ENCODE results near the gene NOS1AP.

NOS1AP gene

GRCh38 chr1:162372159-162373071 is 302.9 kb downstream of the NOS1AP start:
- peak; percentile 91 for DNase-seq

GRCh38 chr1:162373072-162373427 is 303.6 kb downstream of the NOS1AP start:
- no peak for DNase-seq

GRCh38 chr1:162373541-162374260 is 304.2 kb downstream of the NOS1AP start:
- no peak for DNase-seq

- DNase-seq: no peak
Observed at GRCh38 chr1:162374406-162374805, 304.9 kb downstream of the NOS1AP start.

- DNase-seq: no peak
Observed at GRCh38 chr1:162375463-162375862, 306.0 kb downstream of the NOS1AP start.

- no peak for DNase-seq
Observed at GRCh38 chr1:162376691-162377090, 307.2 kb downstream of the NOS1AP start, which contains the start of gene SPATA46. Gene SPATA46, minus strand, starts transcription at chr1:162376854. Its CDS starts 64 bp downstream, at chr1:162376790.

- DNase-seq: no peak
Observed at GRCh38 chr1:162380061-162380846, 310.8 kb downstream of the NOS1AP start.

GRCh38 chr1:162381383-162381782 is 311.9 kb downstream of the NOS1AP start, which contains the start of gene C1orf226:
Gene C1orf226, plus strand, starts transcription at chr1:162381728. Its CDS starts 174 bp downstream, at chr1:162381902.
- DNase-seq: no peak

- no peak for DNase-seq
Observed at GRCh38 chr1:162381941-162382750, 312.7 kb downstream of the NOS1AP start.

GRCh38 chr1:162383091-162383490 is 313.6 kb downstream of the NOS1AP start:
- DNase-seq: no peak

- DNase-seq: no peak
Observed at GRCh38 chr1:162383516-162383915, 314.0 kb downstream of the NOS1AP start.

GRCh38 chr1:162384116-162384515 is 314.6 kb downstream of the NOS1AP start:
- DNase-seq: no peak

- no peak for DNase-seq
Observed at GRCh38 chr1:162384601-162385279, 315.2 kb downstream of the NOS1AP start.

GRCh38 chr1:162385280-162385623 is 315.8 kb downstream of the NOS1AP start:
- DNase-seq: no peak

GRCh38 chr1:162385702-162386101 is 316.2 kb downstream of the NOS1AP start:
- DNase-seq: no peak

- peak; percentile 61 for DNase-seq
Observed at GRCh38 chr1:162386292-162387225, 317.1 kb downstream of the NOS1AP start.

GRCh38 chr1:162387226-162388082 is 318.0 kb downstream of the NOS1AP start:
- no peak for DNase-seq

- DNase-seq: no peak
Observed at GRCh38 chr1:162388083-162388594, 318.6 kb downstream of the NOS1AP start.

GRCh38 chr1:162388615-162389014 is 319.1 kb downstream of the NOS1AP start:
- no peak for DNase-seq
